ENCODE results near the gene WFDC8.

Gene WFDC8

DNA sequence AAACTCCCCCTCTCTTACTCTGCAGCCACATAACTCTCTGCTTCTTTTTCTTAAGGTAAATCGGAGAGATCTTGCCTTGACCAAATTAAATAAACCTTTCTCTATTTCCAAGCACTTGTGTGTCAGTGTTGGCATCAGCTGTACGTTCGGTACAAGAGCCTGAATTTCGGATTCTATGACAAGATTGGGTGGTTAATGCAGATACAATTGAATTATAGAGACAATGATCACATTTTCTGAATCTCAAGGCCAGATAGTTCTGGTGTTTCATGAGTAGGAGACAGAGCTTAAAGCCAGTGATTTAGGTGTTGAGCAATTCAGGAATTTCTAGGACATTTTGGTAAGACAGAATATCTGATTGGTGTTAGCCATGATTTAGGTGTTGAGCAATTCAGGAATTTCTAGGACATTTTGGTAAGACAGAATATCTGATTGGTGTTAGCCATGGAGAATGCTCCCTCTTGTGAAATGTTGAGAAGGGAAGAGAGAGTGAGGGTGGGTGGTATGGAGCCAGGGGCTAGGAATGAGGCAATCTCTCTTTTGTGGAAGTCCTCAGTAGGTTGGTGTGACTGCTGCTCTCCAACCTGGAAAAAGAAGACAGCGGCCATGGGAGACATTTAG lies 68.7 kb downstream of the WFDC8 start:
- TF ChIP-seq, protein P1, sequence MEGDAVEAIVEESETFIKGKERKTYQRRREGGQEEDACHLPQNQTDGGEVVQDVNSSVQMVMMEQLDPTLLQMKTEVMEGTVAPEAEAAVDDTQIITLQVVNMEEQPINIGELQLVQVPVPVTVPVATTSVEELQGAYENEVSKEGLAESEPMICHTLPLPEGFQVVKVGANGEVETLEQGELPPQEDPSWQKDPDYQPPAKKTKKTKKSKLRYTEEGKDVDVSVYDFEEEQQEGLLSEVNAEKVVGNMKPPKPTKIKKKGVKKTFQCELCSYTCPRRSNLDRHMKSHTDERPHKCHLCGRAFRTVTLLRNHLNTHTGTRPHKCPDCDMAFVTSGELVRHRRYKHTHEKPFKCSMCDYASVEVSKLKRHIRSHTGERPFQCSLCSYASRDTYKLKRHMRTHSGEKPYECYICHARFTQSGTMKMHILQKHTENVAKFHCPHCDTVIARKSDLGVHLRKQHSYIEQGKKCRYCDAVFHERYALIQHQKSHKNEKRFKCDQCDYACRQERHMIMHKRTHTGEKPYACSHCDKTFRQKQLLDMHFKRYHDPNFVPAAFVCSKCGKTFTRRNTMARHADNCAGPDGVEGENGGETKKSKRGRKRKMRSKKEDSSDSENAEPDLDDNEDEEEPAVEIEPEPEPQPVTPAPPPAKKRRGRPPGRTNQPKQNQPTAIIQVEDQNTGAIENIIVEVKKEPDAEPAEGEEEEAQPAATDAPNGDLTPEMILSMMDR (IDR thresholded peaks at IDR 0.05; ENCODE audit: control insufficient read depth, insufficient read depth, low read depth, low read length, missing control alignments): no peak
- H3K4me3 ChIP-seq (ENCODE audit: control insufficient read depth, low read depth, low read length): no peak overlapping the region
- DNase-seq (ENCODE audit: low read depth): no peak

DNA sequence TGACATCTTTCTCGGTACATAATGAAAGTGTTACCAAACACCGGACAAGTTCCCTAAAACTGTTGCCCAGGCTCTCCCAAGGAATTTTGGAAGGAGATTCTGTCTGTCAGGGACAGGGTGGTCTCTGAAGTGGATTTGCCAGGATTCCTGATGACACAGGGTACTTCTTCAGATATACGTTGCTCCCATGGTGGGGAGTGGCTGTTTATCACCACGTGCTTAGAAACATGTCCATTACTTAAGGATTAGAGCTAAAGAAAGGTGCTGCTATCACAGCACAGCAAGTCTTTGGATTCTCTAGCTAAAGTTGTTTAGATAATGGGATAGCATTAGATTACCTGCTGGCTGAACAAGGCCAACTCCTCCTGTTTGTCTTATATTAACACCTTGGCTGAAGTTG lies 70.0 kb downstream of the WFDC8 start:
- H3K4me3 ChIP-seq (ENCODE audit: control insufficient read depth, low read depth, low read length): no peak overlapping the region
- no peak for DNase-seq (ENCODE audit: low read depth)
- TF ChIP-seq, protein P1 (IDR thresholded peaks at IDR 0.05; ENCODE audit: control insufficient read depth, insufficient read depth, low read depth, low read length, missing control alignments): no peak

DNA sequence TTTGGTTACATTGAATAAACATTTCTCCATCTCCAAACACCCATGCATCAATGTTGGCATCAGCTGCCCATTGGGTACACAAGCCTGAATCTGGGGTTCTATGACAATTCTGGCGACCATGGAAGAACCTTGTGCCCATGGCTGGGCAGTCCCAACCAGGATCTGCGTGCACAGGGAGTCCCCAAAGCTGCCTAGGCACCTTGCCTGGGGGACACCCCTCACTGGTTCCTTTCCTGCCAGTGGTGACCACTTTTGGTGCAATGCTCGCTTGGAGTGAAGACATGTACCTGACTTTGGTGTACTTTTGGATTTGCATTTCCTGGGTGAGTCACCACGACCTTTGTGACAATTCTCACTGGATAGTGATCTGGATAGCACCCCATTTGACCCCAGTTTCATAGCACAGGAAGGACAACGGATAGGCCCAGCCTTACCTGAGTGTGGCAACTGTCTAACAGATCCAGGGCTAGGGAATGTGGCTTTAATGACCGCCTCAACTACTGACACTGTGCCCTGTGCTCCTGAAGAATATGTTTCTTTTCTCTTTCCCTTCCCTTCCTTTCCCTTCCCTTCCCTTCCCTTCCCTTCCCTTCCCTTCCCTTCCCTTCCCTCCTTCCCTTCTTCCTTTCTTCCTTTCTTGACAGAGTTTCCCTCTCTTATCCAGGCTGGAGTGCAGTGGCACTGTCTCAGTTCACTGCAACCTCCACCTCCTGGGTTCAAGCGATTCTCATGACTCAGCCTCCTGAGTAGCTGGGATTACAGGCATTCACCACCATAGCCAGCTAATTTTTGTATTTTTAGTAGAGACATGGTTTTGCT lies 70.8 kb downstream of the WFDC8 start:
- DNase-seq (ENCODE audit: low read depth): no peak
- no peak overlapping the region for H3K4me3 ChIP-seq (ENCODE audit: control insufficient read depth, low read depth, low read length)
- TF ChIP-seq, protein P1 (IDR thresholded peaks at IDR 0.05; ENCODE audit: control insufficient read depth, insufficient read depth, low read depth, low read length, missing control alignments): no peak

DNA sequence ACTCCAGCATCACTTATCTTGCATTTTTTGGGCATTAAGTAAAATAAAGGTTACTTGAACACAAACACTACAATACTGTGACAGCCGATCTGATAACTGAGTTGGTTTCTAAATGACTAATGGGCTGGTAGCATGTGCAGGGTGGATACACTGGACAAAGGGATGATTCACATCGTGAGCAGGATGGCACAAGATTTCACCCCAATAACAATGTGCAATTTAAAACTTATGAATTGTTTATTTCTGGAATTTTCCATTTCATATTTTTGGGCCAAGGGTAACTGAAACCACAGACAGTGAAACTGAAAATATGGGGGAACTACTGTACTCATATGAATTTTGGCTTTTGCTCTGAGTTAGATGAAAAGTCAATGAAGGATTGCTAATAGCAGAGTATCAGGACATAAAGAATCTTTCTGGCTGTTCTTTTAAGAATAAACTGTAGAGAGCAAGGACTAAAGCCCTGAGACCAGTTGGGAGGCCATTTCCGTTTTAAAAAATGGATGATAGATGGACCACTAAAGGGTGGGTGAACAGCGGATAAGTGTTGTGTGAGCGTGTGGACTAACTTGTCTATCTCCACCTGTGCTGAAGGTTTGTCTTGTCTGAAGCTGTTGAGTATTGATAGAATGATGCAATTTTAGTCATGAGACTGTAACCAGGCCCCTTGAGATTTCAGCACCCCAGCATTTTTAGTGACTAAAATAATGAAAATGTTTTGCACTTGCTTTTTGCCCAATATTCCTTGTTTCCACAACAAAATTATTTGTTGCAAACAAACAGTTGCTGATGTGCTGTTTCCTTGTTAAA lies 71.9 kb downstream of the WFDC8 start:
- DNase-seq (ENCODE audit: low read depth): no peak
- H3K4me3 ChIP-seq (ENCODE audit: control insufficient read depth, low read depth, low read length): no peak overlapping the region
- TF ChIP-seq, protein P1 (IDR thresholded peaks at IDR 0.05; ENCODE audit: control insufficient read depth, insufficient read depth, low read depth, low read length, missing control alignments): no peak

DNA sequence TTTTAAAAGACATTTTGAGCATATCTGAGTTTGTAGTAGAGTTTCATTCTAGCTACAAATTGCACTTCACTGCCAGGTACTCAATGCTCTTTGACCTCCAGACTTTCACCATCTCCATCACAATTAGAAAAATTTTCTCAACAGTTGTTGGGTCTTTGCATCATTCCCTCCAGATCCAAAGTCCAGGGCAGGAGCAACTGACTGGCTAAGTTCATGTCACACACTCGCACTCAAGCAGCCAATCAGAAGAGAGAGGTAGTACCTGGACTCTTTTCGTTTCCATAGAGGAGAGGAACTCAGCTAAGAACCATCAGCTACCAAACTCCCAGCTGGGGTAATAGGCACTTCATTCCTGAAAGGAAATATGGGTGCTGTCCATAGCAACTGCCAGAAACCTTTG lies 72.7 kb downstream of the WFDC8 start:
- DNase-seq (ENCODE audit: low read depth): no peak
- no peak overlapping the region for H3K4me3 ChIP-seq (ENCODE audit: control insufficient read depth, low read depth, low read length)
- TF ChIP-seq, protein P1 (IDR thresholded peaks at IDR 0.05; ENCODE audit: control insufficient read depth, insufficient read depth, low read depth, low read length, missing control alignments): no peak

DNA sequence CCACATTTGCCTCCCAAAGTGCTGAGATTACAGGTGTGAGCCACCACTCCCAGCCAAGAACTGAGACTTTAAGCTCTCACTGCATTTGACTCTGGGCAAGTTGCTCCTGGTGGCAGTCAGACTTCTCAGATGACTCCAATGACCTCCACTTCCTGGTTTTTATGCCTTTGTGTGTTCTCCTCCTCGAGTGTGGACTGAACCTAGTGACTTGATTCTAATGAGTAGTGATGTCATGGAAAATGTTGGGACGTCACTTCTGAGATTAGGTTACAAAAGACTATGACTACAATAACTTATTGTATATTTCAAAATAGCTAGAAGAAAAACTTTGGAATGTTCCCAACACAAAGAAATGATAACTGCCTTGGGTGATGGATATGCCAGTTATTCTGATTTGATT lies 75.7 kb downstream of the WFDC8 start:
- DNase-seq (ENCODE audit: low read depth): no peak
- TF ChIP-seq, protein P1 (IDR thresholded peaks at IDR 0.05; ENCODE audit: control insufficient read depth, insufficient read depth, low read depth, low read length, missing control alignments): no peak
- no peak overlapping the region for H3K4me3 ChIP-seq (ENCODE audit: control insufficient read depth, low read depth, low read length)
